Measurements from ENCODE around the gene IGFBP7.

DNA sequence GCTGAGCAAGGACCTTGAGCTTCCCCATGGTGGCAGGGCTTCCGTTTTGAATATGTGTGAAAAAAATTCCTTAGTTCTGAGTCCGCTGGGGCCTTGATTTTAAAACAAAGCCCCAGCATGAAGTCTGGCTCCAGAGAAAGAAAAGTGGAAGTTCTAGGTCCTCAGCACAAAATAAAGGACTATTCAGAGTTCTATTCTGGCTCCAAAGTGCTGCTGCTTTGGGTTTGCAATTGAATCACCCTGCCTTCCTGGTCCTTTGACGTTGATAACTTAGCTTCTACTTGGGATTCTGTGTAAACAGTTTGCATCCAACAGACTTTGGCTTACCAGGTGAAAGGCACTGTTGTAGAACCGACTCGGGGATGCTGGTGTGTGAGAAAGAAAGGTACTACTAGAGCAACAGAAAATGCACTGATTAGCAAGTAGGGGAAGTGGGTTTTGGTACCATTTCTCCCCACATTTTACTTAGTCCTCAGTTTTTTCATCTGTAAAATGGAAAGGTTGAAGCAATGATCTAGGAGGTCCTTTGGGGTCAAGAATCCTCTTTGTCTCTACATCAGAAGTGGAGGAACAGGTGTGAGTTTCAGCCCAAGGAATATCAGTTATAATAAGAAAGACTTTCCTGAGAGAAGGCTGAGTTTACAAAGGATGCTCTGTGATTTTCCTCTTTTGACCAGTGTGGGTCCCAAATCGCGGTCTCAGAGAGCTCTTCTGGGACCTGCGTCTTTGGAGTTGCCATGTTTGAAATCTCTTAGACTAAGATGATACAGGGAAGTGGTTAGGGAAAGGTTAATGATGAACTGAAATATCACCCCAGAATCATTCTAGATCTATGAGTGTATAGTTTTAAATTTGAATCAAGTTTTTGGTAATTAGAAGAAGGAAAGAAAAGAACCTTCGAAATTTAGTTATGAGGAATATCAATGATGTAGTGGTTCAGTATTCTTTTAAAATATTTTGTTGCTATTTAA, 28.2 kb downstream of the IGFBP7 start:
- TF ChIP-seq CTCF (IDR thresholded peaks at IDR 0.05; ENCODE audit: low read depth, low read length, poor library complexity, severe bottlenecking) (no peak), EZH2phosphoT487 (IDR thresholded peaks at IDR 0.05; ENCODE audit: borderline replicate concordance, low read length) (no peak)

Measured in DOHH2 (cell line).